WTC11 (cell line): Measurements from ENCODE around the gene EIF6. TPM values are rescaled to one million over a fixed set of nuclear protein-coding genes. Genes with fewer than 3 reads are reported as not detected.

Experiments
- ATAC-seq: fragments of 200-7000 bp; cut with Tn5 transposase; 2 replicates; pipeline ENCODE4 v1.10.0; 2021; ENCODE audit warnings: mild to moderate bottlenecking, moderate library complexity
- CTCF ChIA-PET: fragments of 300-600 bp; sonication (Branson Sonifier 250); formaldehyde crosslinking; loops from one replicate; lab custom pipeline; 2021; ENCODE audit warnings: antibody characterized with exemption; lab: Charles Lee
- POLR2A ChIA-PET: fragments of 350-600 bp; sonication (Branson Sonifier 250); formaldehyde crosslinking; loops from one replicate; lab custom pipeline; 2021; ENCODE audit warnings: antibody characterized with exemption; lab: Charles Lee
- DNase-seq: peaks from one replicate; pipeline ENCODE4 v3.0.0; 2021; ENCODE audit warnings: low spot score
- H3K27ac Mint-ChIP-seq: 2 replicates; pipeline ENCODE4 v1.8.0; 2021; ENCODE audit warnings: mixed read lengths
- H3K27me3 Mint-ChIP-seq: 2 replicates; pipeline ENCODE4 v1.8.0; 2021; ENCODE audit warnings: low read depth, mild to moderate bottlenecking, moderate library complexity, mixed read lengths
- H3K36me3 Mint-ChIP-seq: 2 replicates; pipeline ENCODE4 v1.8.0; 2021; ENCODE audit warnings: mixed read lengths
- H3K4me1 Mint-ChIP-seq: 2 replicates; pipeline ENCODE4 v1.8.0; 2022; ENCODE audit warnings: mixed read lengths
- H3K4me3 Mint-ChIP-seq: 2 replicates; pipeline ENCODE4 v1.8.0; 2021; ENCODE audit warnings: mild to moderate bottlenecking, moderate library complexity, mixed read lengths
- H3K9me3 Mint-ChIP-seq: 2 replicates; pipeline ENCODE4 v1.8.0; 2021; ENCODE audit warnings: mixed read lengths
- GRHL2 ChIP-seq: fragments of 250-450 bp; sonication (Bioruptor Pico); IDR thresholded peaks from 2 replicates; pipeline ENCODE4 v1.8.0; 2022; ENCODE audit warnings: mild to moderate bottlenecking, moderate library complexity; ENCODE audit not compliant: insufficient replicate concordance, severe bottlenecking
- HMGA2 ChIP-seq: fragments of 250-450 bp; sonication (Bioruptor Pico); IDR thresholded peaks from 2 replicates; pipeline ENCODE4 v1.4.0; 2021; ENCODE audit warnings: mild to moderate bottlenecking, moderate library complexity
- MXD4 ChIP-seq: fragments of 250-450 bp; sonication (Bioruptor Pico); IDR thresholded peaks from 2 replicates; pipeline ENCODE4 v1.8.0; 2021; ENCODE audit warnings: mild to moderate bottlenecking, moderate library complexity, borderline replicate concordance
- NR3C1 ChIP-seq: sonication (generic); formaldehyde crosslinking; conservative IDR thresholded peaks from 2 replicates; pipeline ENCODE4 v1.8.1; 2023; ENCODE audit warnings: low read depth, mild to moderate bottlenecking, missing genetic modification reagents
- RORB ChIP-seq: fragments of 250-450 bp; sonication (Bioruptor Pico); IDR thresholded peaks from 2 replicates; pipeline ENCODE4 v1.9.0; 2021; ENCODE audit warnings: mild to moderate bottlenecking
- SMAD4 ChIP-seq: sonication (generic); formaldehyde crosslinking; IDR thresholded peaks from 2 replicates; pipeline ENCODE4 v1.8.0; 2022; ENCODE audit warnings: mild to moderate bottlenecking, missing genetic modification reagents
- SOX15 ChIP-seq: fragments of 250-450 bp; sonication (Bioruptor Pico); IDR thresholded peaks from 2 replicates; pipeline ENCODE4 v1.9.0; 2021; ENCODE audit warnings: mild to moderate bottlenecking
- SP1 ChIP-seq: sonication (generic); formaldehyde crosslinking; conservative IDR thresholded peaks from 2 replicates; pipeline ENCODE4 v1.8.1; 2022; ENCODE audit warnings: missing genetic modification reagents
- TCF7 ChIP-seq: sonication (generic); formaldehyde crosslinking; IDR thresholded peaks from 2 replicates; pipeline ENCODE4 v1.8.0; 2022; ENCODE audit warnings: mild to moderate bottlenecking, low read depth, missing genetic modification reagents, moderate library complexity
- TP53 ChIP-seq: sonication (generic); formaldehyde crosslinking; IDR thresholded peaks from 2 replicates; pipeline ENCODE4 v1.8.1; 2023; ENCODE audit warnings: mild to moderate bottlenecking, missing genetic modification reagents
- ZNF232 ChIP-seq: sonication (generic); formaldehyde crosslinking; IDR thresholded peaks from 2 replicates; pipeline ENCODE4 v1.8.0; 2022; ENCODE audit warnings: mild to moderate bottlenecking, missing genetic modification reagents
- ZNF416 ChIP-seq: fragments of 250-450 bp; sonication (Bioruptor Pico); IDR thresholded peaks from 2 replicates; pipeline ENCODE4 v1.9.0; 2021; ENCODE audit warnings: mild to moderate bottlenecking, inconsistent platforms
- total RNA-seq: library from RNA; stranded (reverse); gene quantifications from 3 replicates; pipeline ENCODE4 v1.2.3, GENCODE V29; 2021
- TF ChIP-seq, protein P1 (sequence below): sonication (generic); formaldehyde crosslinking; IDR thresholded peaks from 2 replicates; pipeline ENCODE4 v1.8.1; 2022; ENCODE audit warnings: low read depth, missing genetic modification reagents, borderline replicate concordance
- TF ChIP-seq, protein P2 (sequence below): sonication (generic); formaldehyde crosslinking; IDR thresholded peaks from 2 replicates; pipeline ENCODE4 v1.8.0; 2023; ENCODE audit warnings: missing genetic modification reagents, mild to moderate bottlenecking, borderline replicate concordance
- TF ChIP-seq, protein P3 (sequence below): fragments of 200-600 bp; IDR thresholded peaks from 2 replicates; pipeline ENCODE4 v1.8.0; 2022; ENCODE audit warnings: antibody characterized with exemption
- TF ChIP-seq, protein P4 (sequence below): sonication (generic); formaldehyde crosslinking; IDR thresholded peaks from 2 replicates; pipeline ENCODE4 v1.8.0; 2022; ENCODE audit warnings: mild to moderate bottlenecking, missing genetic modification reagents
- TF ChIP-seq, protein P5 (sequence below): fragments of 250-450 bp; sonication (Bioruptor Pico); IDR thresholded peaks from 2 replicates; pipeline ENCODE4 v1.9.0; 2021; ENCODE audit warnings: mild to moderate bottlenecking
- TF ChIP-seq, protein P6 (sequence below): sonication (generic); formaldehyde crosslinking; IDR thresholded peaks from 2 replicates; pipeline ENCODE4 v1.8.1; 2023; ENCODE audit warnings: mild to moderate bottlenecking, missing genetic modification reagents, borderline replicate concordance
- TF ChIP-seq, protein P7 (sequence below): sonication (generic); formaldehyde crosslinking; IDR thresholded peaks from 2 replicates; pipeline ENCODE4 v1.8.0; 2023; ENCODE audit warnings: mild to moderate bottlenecking, missing genetic modification reagents

EIF6 gene
- total RNA-seq, 1 experiment from 2014 or later = 157 TPM

DNA sequence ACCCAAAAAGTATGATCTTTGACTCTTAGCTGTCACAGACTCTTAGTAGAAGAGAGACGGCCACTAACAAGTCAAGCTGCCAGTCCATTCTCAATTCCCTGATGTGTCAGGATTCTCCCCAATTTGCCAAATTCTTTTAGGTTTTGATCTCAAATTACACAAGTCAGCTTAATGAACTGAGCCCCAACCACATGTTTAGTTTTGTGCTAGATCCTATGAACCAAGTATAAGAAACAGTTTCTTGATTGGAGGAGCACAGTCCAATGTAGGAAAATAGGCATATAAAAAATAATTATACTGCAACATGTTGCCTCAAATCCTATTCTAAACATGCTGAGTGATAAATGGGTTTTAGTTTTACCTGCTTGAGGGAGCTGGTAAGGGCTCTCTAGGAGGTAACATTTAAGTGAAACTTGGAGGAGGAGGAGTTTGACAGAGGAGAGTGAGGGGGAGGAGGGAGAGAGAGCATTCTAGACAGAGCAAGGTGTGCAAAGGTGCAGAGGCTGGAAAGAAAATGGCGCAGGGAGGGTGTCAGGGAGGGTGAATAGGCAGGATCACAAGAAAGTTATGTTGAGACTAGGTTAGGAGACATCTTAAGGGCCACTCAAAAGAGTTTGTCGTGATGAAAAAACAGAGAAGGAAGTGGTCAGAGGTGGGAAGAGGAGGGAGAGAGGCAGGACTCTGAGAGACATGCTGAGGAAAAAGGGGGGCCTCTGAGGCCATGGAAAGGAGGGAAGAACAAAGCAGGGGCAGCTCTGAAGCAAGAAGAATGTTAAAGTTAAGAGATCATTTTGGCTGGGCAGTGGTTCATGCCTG, 30.5 kb upstream of the EIF6 start:
- POLR2A ChIA-PET = interaction anchor here (1.2 kb wide), 1 partner anchor 140 kb away, joined by 3 read pairs; no protein-coding TSS in a partner anchor
- DNase-seq = no peak
- CTCF ChIA-PET = interaction anchor here (1.0 to 1.3 kb wide), 2 partner anchors 11 to 14 kb away, joined by 4 to 5 read pairs; no protein-coding TSS in a partner anchor
- peaks cover 5% of the 10 kb centered on the region for H3K36me3 Mint-ChIP-seq
- H3K9me3 Mint-ChIP-seq = no peaks in the 10 kb centered on the region
- H3K27me3 Mint-ChIP-seq = no peaks in the 10 kb centered on the region
- no peak overlapping the region for H3K4me3 Mint-ChIP-seq
- peaks cover 27% of the 10 kb centered on the region for H3K4me1 Mint-ChIP-seq
- peak overlapping the region; percentile 81 for H3K27ac Mint-ChIP-seq
- TF ChIP-seq, protein P1, sequence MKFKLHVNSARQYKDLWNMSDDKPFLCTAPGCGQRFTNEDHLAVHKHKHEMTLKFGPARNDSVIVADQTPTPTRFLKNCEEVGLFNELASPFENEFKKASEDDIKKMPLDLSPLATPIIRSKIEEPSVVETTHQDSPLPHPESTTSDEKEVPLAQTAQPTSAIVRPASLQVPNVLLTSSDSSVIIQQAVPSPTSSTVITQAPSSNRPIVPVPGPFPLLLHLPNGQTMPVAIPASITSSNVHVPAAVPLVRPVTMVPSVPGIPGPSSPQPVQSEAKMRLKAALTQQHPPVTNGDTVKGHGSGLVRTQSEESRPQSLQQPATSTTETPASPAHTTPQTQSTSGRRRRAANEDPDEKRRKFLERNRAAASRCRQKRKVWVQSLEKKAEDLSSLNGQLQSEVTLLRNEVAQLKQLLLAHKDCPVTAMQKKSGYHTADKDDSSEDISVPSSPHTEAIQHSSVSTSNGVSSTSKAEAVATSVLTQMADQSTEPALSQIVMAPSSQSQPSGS (CRISPR knock-in tag) = no peak
- TF ChIP-seq, protein P2, sequence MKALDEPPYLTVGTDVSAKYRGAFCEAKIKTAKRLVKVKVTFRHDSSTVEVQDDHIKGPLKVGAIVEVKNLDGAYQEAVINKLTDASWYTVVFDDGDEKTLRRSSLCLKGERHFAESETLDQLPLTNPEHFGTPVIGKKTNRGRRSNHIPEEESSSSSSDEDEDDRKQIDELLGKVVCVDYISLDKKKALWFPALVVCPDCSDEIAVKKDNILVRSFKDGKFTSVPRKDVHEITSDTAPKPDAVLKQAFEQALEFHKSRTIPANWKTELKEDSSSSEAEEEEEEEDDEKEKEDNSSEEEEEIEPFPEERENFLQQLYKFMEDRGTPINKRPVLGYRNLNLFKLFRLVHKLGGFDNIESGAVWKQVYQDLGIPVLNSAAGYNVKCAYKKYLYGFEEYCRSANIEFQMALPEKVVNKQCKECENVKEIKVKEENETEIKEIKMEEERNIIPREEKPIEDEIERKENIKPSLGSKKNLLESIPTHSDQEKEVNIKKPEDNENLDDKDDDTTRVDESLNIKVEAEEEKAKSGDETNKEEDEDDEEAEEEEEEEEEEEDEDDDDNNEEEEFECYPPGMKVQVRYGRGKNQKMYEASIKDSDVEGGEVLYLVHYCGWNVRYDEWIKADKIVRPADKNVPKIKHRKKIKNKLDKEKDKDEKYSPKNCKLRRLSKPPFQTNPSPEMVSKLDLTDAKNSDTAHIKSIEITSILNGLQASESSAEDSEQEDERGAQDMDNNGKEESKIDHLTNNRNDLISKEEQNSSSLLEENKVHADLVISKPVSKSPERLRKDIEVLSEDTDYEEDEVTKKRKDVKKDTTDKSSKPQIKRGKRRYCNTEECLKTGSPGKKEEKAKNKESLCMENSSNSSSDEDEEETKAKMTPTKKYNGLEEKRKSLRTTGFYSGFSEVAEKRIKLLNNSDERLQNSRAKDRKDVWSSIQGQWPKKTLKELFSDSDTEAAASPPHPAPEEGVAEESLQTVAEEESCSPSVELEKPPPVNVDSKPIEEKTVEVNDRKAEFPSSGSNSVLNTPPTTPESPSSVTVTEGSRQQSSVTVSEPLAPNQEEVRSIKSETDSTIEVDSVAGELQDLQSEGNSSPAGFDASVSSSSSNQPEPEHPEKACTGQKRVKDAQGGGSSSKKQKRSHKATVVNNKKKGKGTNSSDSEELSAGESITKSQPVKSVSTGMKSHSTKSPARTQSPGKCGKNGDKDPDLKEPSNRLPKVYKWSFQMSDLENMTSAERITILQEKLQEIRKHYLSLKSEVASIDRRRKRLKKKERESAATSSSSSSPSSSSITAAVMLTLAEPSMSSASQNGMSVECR (CRISPR knock-in tag) = no peak
- TF ChIP-seq NR3C1 = no peak
- no peak for TF ChIP-seq SOX15 (CRISPR knock-in tag)
- no peak for TF ChIP-seq ZNF232 (CRISPR knock-in tag)
- no peak for TF ChIP-seq ZNF416 (CRISPR knock-in tag)
- TF ChIP-seq, protein P3, sequence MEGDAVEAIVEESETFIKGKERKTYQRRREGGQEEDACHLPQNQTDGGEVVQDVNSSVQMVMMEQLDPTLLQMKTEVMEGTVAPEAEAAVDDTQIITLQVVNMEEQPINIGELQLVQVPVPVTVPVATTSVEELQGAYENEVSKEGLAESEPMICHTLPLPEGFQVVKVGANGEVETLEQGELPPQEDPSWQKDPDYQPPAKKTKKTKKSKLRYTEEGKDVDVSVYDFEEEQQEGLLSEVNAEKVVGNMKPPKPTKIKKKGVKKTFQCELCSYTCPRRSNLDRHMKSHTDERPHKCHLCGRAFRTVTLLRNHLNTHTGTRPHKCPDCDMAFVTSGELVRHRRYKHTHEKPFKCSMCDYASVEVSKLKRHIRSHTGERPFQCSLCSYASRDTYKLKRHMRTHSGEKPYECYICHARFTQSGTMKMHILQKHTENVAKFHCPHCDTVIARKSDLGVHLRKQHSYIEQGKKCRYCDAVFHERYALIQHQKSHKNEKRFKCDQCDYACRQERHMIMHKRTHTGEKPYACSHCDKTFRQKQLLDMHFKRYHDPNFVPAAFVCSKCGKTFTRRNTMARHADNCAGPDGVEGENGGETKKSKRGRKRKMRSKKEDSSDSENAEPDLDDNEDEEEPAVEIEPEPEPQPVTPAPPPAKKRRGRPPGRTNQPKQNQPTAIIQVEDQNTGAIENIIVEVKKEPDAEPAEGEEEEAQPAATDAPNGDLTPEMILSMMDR = no peak
- TF ChIP-seq SP1 (CRISPR knock-in tag) = no peak
- TF ChIP-seq, protein P4, sequence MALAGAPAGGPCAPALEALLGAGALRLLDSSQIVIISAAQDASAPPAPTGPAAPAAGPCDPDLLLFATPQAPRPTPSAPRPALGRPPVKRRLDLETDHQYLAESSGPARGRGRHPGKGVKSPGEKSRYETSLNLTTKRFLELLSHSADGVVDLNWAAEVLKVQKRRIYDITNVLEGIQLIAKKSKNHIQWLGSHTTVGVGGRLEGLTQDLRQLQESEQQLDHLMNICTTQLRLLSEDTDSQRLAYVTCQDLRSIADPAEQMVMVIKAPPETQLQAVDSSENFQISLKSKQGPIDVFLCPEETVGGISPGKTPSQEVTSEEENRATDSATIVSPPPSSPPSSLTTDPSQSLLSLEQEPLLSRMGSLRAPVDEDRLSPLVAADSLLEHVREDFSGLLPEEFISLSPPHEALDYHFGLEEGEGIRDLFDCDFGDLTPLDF (CRISPR knock-in tag) = no peak
- TF ChIP-seq HMGA2 (CRISPR knock-in tag) = no peak
- no peak for TF ChIP-seq TCF7 (CRISPR knock-in tag)
- TF ChIP-seq, protein P5, sequence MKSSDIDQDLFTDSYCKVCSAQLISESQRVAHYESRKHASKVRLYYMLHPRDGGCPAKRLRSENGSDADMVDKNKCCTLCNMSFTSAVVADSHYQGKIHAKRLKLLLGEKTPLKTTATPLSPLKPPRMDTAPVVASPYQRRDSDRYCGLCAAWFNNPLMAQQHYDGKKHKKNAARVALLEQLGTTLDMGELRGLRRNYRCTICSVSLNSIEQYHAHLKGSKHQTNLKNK = no peak
- no peak for TF ChIP-seq RORB
- TF ChIP-seq, protein P6, sequence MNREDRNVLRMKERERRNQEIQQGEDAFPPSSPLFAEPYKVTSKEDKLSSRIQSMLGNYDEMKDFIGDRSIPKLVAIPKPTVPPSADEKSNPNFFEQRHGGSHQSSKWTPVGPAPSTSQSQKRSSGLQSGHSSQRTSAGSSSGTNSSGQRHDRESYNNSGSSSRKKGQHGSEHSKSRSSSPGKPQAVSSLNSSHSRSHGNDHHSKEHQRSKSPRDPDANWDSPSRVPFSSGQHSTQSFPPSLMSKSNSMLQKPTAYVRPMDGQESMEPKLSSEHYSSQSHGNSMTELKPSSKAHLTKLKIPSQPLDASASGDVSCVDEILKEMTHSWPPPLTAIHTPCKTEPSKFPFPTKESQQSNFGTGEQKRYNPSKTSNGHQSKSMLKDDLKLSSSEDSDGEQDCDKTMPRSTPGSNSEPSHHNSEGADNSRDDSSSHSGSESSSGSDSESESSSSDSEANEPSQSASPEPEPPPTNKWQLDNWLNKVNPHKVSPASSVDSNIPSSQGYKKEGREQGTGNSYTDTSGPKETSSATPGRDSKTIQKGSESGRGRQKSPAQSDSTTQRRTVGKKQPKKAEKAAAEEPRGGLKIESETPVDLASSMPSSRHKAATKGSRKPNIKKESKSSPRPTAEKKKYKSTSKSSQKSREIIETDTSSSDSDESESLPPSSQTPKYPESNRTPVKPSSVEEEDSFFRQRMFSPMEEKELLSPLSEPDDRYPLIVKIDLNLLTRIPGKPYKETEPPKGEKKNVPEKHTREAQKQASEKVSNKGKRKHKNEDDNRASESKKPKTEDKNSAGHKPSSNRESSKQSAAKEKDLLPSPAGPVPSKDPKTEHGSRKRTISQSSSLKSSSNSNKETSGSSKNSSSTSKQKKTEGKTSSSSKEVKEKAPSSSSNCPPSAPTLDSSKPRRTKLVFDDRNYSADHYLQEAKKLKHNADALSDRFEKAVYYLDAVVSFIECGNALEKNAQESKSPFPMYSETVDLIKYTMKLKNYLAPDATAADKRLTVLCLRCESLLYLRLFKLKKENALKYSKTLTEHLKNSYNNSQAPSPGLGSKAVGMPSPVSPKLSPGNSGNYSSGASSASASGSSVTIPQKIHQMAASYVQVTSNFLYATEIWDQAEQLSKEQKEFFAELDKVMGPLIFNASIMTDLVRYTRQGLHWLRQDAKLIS (CRISPR knock-in tag) = no peak
- TF ChIP-seq GRHL2 (CRISPR knock-in tag) = no peak
- TF ChIP-seq MXD4 (CRISPR knock-in tag) = no peak
- no peak for TF ChIP-seq SMAD4
- no peak for TF ChIP-seq TP53 (CRISPR knock-in tag)
- TF ChIP-seq, protein P7, sequence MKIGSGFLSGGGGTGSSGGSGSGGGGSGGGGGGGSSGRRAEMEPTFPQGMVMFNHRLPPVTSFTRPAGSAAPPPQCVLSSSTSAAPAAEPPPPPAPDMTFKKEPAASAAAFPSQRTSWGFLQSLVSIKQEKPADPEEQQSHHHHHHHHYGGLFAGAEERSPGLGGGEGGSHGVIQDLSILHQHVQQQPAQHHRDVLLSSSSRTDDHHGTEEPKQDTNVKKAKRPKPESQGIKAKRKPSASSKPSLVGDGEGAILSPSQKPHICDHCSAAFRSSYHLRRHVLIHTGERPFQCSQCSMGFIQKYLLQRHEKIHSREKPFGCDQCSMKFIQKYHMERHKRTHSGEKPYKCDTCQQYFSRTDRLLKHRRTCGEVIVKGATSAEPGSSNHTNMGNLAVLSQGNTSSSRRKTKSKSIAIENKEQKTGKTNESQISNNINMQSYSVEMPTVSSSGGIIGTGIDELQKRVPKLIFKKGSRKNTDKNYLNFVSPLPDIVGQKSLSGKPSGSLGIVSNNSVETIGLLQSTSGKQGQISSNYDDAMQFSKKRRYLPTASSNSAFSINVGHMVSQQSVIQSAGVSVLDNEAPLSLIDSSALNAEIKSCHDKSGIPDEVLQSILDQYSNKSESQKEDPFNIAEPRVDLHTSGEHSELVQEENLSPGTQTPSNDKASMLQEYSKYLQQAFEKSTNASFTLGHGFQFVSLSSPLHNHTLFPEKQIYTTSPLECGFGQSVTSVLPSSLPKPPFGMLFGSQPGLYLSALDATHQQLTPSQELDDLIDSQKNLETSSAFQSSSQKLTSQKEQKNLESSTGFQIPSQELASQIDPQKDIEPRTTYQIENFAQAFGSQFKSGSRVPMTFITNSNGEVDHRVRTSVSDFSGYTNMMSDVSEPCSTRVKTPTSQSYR (CRISPR knock-in tag) = no peak
- TF ChIP-seq, all 79 proteins: peak for 0
- ATAC-seq = no peak
